HUES64 (cell line): ENCODE data around the gene SYCN. TPM values are rescaled to one million over a fixed set of nuclear protein-coding genes. Genes with fewer than 3 reads are reported as not detected.
"Not testable (repeated sequence)": the region's sequence is repeated elsewhere in the genome, so short reads cannot be mapped to it uniquely, and the experiment has no call there.

Source experiments
- H3K27ac ChIP-seq: 2 replicates; pipeline ENCODE4 v1.7.0; 2013; ENCODE audit warnings: low read depth, low read length, inconsistent platforms
- H3K27me3 ChIP-seq: 2 replicates; pipeline ENCODE4 v1.6.1; 2013; ENCODE audit warnings: mild to moderate bottlenecking, low read length; ENCODE audit not compliant: insufficient read depth
- H3K36me3 ChIP-seq: 2 replicates; pipeline ENCODE4 v1.6.1; 2013; ENCODE audit warnings: mild to moderate bottlenecking, low read length; ENCODE audit not compliant: insufficient read depth
- H3K4me1 ChIP-seq: 2 replicates; pipeline ENCODE4 v1.6.1; 2013; ENCODE audit warnings: mild to moderate bottlenecking, low read length, moderate library complexity; ENCODE audit not compliant: insufficient read depth
- H3K4me3 ChIP-seq: 2 replicates; pipeline ENCODE4 v1.5.1; 2013; ENCODE audit warnings: mild to moderate bottlenecking, low read length, moderate library complexity
- H3K9ac ChIP-seq: 2 replicates; pipeline ENCODE4 v1.6.1; 2013; ENCODE audit warnings: mild to moderate bottlenecking, low read depth, low read length
- H3K9me3 ChIP-seq: 2 replicates; pipeline ENCODE4 v1.6.1; 2013; ENCODE audit warnings: low read depth, low read length; ENCODE audit not compliant: insufficient read depth
- WGBS: fragments of 150-250, 120-280 bp; methylation state at CpG from one replicate; pipeline ENCODE4 v1.1.7; 2013; ENCODE audit warnings: missing lambda C conversion rate; 5-methylcytosine and 5-hydroxymethylcytosine counted together
- polyA plus RNA-seq, 2 experiments: library from polyadenylated mRNA; stranded (reverse); fragments of 50-300 nt; gene quantifications; one replicate each; pipeline ENCODE4 v1.2.3, GENCODE V29; 2013

Gene SYCN, protein sequence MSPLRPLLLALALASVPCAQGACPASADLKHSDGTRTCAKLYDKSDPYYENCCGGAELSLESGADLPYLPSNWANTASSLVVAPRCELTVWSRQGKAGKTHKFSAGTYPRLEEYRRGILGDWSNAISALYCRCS
- polyA plus RNA-seq (2013, experiment 1 of 2): not detected
- polyA plus RNA-seq (2013, experiment 2 of 2): not detected

DNA sequence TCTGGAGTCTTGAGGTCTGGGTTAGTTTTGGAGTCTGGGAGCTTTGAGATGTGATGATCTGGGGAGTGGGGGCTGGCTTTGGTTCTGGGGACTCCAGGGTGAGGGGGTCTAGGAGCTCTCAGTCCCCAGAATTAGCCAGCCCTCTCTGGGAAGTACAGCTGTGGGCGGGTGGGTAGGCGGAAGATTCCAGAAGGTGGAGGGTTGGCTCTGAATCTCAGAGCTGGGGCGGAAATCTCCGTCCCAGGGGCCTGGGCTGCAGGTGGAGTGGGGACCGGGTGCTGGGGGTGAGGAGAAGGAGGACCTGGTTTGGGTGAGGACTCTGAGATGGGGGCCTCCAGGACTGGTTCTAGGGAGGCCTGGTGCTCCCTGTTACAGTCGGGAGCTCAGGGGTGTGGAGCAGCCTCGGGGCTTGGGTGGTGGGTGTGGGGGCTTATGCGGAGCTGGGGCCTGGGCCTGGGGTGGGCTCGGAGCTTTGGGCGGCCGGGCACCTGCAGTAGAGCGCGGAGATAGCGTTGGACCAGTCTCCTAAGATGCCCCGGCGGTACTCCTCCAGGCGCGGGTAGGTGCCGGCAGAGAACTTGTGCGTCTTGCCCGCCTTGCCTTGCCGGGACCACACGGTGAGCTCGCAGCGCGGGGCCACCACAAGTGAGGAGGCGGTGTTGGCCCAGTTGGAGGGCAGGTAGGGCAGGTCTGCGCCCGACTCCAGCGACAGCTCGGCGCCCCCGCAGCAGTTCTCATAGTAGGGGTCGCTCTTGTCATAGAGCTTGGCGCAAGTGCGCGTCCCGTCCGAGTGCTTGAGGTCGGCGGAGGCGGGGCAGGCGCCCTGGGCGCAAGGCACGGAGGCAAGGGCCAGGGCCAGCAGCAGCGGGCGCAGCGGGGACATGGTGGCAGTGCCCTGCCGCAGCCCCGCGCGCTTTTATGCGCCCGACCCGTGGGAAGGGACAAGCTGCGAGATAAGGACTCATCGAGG lies at the start of gene SYCN:
TSS of gene SYCN (minus strand) at position 892 of the 970 bp plus-strand sequence. CDS start at position 883, 9 bp downstream.
- H3K27ac ChIP-seq: no peak within 1 kb of the TSS
- H3K27me3 ChIP-seq: peaks cover 37% of the 10 kb centered on the region
- H3K4me1 ChIP-seq: no peaks in the 10 kb centered on the region
- no peaks in the 10 kb centered on the region for H3K36me3 ChIP-seq
- H3K9ac ChIP-seq: no peak within 1 kb of the TSS
- WGBS: 66% methylated on average over 57 of the region's 57 CpGs
- H3K9me3 ChIP-seq: no peaks in the 10 kb centered on the region
- H3K4me3 ChIP-seq: peak within 1 kb of the TSS; percentile 21; the same call in 1 of the 2 replicates

DNA sequence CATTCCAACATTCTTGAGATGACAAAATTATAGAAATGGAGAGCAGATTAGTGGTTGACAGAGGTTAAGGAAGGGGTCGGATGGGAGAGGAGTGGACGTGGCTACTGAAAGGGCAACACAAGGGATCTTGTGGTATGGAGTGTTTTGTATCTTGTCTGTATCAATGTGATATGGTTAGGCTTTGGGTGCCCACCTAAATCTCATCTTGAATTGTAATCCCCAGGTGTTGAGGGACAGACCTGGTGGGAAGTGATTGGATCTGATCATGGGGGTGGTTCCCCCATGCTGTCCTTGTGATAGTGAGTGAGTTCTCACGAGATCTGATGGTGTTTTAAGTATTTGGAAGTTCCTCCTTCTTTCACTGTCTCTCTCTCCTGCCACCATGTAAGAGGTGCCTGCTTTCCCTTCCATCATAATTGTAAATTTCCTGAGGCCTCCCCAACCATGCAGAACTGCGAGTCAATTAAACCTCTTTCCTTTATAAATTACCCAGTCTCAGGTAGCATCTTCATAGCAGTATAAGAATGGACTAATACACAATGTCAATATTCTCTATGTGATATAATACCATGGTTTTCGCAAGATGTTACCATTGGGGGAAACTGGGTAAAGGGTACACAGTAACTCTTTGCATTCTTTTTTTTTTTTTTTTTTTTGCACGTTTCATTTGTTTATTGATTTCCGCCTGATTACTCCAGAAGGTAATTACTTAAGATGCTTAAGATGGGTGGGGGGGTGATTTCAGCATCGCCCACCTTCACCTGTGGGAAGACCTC lies 49.5 kb upstream of the SYCN start:
- peaks cover 46% of the 10 kb centered on the region for H3K27me3 ChIP-seq
- no peak overlapping the region for H3K4me3 ChIP-seq
- no peaks in the 10 kb centered on the region for H3K36me3 ChIP-seq
- H3K9me3 ChIP-seq: no peaks in the 10 kb centered on the region
- WGBS: 79% methylated on average over 6 of the region's 8 CpGs
- no peaks in the 10 kb centered on the region for H3K4me1 ChIP-seq
- no peak overlapping the region for H3K9ac ChIP-seq
- H3K27ac ChIP-seq: no peak overlapping the region

DNA sequence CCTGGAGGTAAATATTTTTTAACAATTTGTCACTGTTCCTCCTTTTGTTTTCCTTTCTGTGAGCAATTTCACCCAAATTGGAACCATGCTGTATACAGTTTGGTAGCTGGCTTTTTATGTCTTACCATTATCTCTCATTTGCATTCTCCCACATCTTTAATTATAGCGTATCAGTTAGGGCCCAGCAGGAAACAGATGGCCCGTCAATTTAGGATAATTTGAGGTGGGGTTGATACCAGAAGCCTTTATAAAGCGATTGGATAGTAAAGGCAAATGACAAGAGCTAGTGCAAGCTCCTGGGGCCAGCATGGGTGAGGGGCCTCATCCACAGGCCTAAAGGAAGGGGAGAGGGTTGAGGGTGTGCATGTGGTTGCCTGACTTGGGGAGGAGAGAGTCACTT lies 48.4 kb upstream of the SYCN start:
- no peaks in the 10 kb centered on the region for H3K4me1 ChIP-seq
- no peak overlapping the region for H3K27ac ChIP-seq
- no peaks in the 10 kb centered on the region for H3K36me3 ChIP-seq
- H3K9me3 ChIP-seq: no peaks in the 10 kb centered on the region
- no peak overlapping the region for H3K9ac ChIP-seq
- 75% methylated on average over 3 of the region's 3 CpGs for WGBS
- H3K27me3 ChIP-seq: peaks cover 57% of the 10 kb centered on the region
- no peak overlapping the region for H3K4me3 ChIP-seq

DNA sequence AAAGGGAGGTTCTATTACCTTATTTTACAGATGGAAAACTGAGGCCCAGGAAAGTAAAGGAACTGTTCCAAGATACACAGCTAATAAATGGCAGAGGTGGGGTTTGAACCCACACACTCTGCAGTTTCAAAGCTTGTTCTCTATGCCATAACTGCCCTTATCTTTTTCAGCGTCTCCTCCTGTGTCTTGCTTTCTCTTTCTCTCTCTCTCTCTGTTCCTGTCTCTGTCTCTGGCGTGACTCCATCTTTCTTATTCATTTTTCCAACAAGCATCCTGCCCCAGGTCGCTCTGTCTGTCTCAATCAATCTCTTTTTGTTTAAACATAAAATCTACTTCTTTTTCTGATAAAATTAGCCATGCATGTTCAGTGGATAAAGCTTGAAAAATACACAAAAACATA lies 47.8 kb upstream of the SYCN start:
- no peak overlapping the region for H3K4me3 ChIP-seq
- no peaks in the 10 kb centered on the region for H3K36me3 ChIP-seq
- no peak overlapping the region for H3K9ac ChIP-seq
- WGBS: 82% methylated on average over 3 of the region's 3 CpGs
- peaks cover 63% of the 10 kb centered on the region for H3K27me3 ChIP-seq
- no peaks in the 10 kb centered on the region for H3K9me3 ChIP-seq
- H3K4me1 ChIP-seq: no peaks in the 10 kb centered on the region; the same call in 1 of the 2 replicates
- H3K27ac ChIP-seq: no peak overlapping the region

DNA sequence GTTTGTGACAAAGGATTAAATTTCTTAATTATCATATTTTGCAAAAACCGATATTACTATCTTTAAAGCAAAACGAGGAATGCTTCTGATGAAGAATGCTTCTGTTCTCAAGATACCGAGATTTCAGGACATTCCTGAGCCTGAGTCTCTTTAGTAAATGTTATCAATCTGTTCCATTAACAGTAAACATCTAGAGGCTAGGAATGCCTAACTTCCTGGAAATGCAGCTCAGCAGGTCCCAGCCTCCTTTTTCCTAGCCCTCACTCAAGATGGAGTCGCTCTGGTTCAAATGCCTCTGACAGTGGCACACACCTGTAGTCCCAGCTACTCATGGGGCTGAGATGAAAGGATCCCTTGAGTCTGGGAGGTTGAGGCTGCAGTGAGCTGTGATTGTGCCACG lies 47.0 kb upstream of the SYCN start:
- Histone ChIP-seq H3K4me1 (no peaks in the 10 kb centered on the region; the same call in 1 of the 2 replicates), H3K9me3 (no peaks in the 10 kb centered on the region), H3K27me3 (peaks cover 68% of the 10 kb centered on the region)

DNA sequence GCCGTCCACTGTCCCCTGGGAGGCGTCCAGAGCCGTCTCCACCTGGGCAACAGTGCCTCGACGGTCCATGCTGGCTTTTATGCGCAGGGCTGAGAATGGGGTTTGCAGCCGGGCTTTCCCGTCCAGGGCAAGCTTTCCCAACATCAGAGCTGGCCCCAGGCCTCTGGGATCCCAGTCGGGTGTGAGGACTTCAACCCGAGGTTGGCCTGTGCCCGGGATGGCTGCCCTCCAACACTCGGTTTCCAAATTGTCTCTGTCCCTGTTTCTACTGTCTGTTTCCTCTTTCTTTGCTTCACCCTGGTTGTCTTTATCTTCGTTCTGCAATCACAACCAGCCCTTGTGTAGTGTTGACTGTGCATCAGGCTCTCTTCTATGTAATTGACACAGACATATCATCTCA lies 44.7 kb upstream of the SYCN start, which contains the start of gene IFNL4:
TSS of gene IFNL4 (minus strand) at position 51 of the 400 bp plus-strand sequence.
- no peak within 1 kb of the TSS; the same call in 1 of the 2 replicates for H3K9ac ChIP-seq
- H3K9me3 ChIP-seq: no peaks in the 10 kb centered on the region
- H3K4me1 ChIP-seq: no peaks in the 10 kb centered on the region; the same call in 1 of the 2 replicates
- peaks cover 56% of the 10 kb centered on the region for H3K27me3 ChIP-seq
- peak within 1 kb of the TSS; percentile 40 for H3K4me3 ChIP-seq
- no peak within 1 kb of the TSS for H3K27ac ChIP-seq
- WGBS: 70% methylated on average over 13 of the region's 13 CpGs
- no peaks in the 10 kb centered on the region for H3K36me3 ChIP-seq

More for the DNA sequence above, 47.0 kb upstream of the SYCN start:
- H3K9ac ChIP-seq: no peak overlapping the region
- no peaks in the 10 kb centered on the region for H3K36me3 ChIP-seq
- no peak overlapping the region for H3K27ac ChIP-seq
- 80% methylated on average over 5 of the region's 5 CpGs for WGBS
- H3K4me3 ChIP-seq: no peak overlapping the region

DNA sequence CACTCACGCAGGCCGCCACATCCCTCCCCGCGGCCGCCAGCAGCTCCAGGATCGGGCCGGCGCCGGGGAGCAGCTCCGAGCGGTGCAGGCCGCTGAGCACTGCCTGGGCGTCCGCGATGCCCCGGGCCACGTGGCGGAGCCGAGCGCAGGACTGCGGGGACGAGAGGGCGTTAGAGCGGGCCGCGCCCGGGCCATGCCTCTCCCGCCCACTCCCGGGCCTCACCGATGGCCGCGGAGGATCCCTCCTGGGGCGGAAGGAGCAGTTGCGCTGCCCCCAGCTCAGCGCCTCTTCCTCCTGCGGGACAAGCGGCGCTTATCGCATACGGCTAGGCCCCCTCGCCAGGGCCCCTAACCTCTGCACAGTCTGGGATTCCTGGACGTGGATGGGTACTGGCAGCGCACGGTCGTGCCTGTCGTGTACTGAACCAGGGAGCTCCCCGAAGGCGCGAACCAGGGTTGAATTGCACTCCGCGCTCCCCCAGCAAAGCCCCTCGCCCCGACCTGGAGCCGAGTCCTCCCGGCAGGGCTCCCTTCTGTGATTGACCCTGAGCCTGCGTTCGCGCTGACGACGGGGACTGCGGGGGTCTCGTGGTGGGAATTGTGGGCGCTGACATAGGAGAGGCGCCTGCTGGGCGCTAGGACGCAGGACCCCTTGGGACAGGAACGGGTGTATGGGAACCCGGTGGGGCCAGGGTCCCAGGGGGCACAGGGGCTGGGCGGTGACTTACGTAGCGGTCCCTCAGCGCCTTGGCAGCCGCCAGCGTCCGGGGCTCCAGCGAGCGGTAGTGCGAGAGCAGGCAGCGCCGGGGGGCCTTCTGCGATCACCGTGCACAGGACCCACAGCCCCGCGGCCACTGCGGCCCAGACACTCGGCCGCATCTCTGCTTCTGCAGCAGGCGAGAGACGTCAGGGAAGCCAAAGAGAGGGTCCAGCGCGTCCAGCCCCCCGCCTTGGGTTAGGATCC lies 43.9 kb upstream of the SYCN start:
- H3K4me1 ChIP-seq: no peaks in the 10 kb centered on the region; the same call in 1 of the 2 replicates
- H3K9me3 ChIP-seq: no peaks in the 10 kb centered on the region
- WGBS: 21% methylated on average over 92 of the region's 92 CpGs
- peaks cover 56% of the 10 kb centered on the region for H3K27me3 ChIP-seq
- H3K9ac ChIP-seq: no peak overlapping the region; the same call in 1 of the 2 replicates
- H3K36me3 ChIP-seq: no peaks in the 10 kb centered on the region
- H3K27ac ChIP-seq: no peak overlapping the region
- peak overlapping the region; percentile 40 for H3K4me3 ChIP-seq

DNA sequence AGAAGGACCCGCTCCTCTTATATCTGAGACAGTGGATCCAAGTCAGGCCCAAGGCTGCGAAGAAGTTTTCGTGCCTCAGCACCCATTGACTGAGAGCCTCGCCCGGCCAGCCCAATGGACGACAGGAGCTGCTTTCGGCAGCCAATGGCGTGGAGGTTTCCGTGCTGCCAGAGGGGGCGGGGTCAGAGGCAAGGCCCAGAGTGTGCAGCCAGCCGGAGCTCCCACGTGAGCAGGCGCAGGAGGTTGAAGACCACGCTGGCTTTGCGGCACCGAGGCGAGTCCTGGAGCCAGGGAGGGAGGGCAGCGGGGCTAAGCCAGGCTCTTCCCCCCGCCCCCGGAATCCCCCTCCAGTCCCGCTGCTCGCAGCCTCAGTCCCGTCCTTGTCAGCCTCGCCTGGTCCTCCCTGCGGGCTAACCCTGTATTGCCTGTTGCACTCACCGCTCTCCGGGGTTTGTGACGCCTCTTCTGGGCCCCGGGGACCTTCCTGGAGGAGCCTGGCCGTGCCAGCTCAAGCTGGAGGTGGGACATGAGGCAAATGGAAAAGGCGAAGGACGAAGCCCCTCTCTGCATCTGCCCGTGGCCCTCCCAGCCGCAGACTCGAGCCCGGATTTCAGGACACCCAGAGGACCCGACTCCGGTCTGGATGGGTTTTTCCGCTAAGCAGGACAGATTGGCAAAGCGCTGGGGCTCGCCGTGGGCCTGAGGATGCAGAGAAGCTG lies 43.0 kb upstream of the SYCN start:
- Histone ChIP-seq H3K36me3 (no peaks in the 10 kb centered on the region), H3K27me3 (peaks cover 50% of the 10 kb centered on the region), H3K4me1 (no peaks in the 10 kb centered on the region; the same call in 1 of the 2 replicates), H3K9ac (no peak overlapping the region; the same call in 1 of the 2 replicates), H3K4me3 (peak overlapping the region; percentile 40), H3K9me3 (no peaks in the 10 kb centered on the region), H3K27ac (no peak overlapping the region)
- 17% methylated on average over 42 of the region's 42 CpGs for WGBS

DNA sequence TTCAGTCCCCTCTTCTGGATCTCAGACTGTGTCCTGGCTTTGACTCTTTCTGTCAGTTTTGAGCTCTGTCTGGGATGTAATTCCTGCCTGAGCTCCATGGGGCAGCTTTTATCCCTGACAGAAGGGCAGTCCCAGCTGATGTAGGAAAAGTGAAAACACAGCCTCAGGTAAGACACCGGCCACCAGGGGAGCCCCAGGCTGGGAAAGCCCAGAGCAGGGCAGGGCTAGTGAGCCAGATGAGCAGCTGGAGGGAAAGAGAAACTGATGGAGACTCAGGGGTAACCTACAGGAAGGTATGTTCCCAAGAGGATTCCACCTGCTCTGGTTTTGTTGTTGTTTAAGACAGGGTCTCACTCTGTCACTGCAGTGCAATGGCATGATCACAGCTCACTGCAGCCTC lies 41.1 kb upstream of the SYCN start:
- H3K27me3 ChIP-seq: peaks cover 42% of the 10 kb centered on the region
- not testable (repeated sequence) for H3K4me3 ChIP-seq

More for the DNA sequence above, 41.1 kb upstream of the SYCN start:
- H3K27ac ChIP-seq, H3K9me3 ChIP-seq, H3K4me1 ChIP-seq, H3K9ac ChIP-seq, H3K36me3 ChIP-seq: not testable (repeated sequence)
- WGBS: no CpG with 5 or more reads among the region's 1 CpG
